A549 (cell line): ENCODE measurements around the gene CEL. TPM values are rescaled to one million over a fixed set of nuclear protein-coding genes. Genes with fewer than 3 reads are reported as not detected.

Source experiments
- ATAC-seq, 2 experiments: fragments of 200-7000 bp in 1 of 2; fragments of >200 bp in 1 of 2; cut with Nextera tagmentation in 1 of 2; cut with Tn5 transposase in 1 of 2; 3 replicates each; pipeline versions ENCODE4 v1.8.0 to v1.9.1; 2018 to 2020; ENCODE audit warnings: mild to moderate bottlenecking in 1 of 2, moderate library complexity in 1 of 2
- CTCF ChIA-PET: fragments of 300-600 bp; sonication (Branson Sonifier 250); formaldehyde crosslinking; extraction: SDS; loops from one replicate; lab custom pipeline; 2021; ENCODE audit warnings: antibody characterized with exemption, inconsistent platforms; lab: Yijun Ruan, JAX
- POLR2A ChIA-PET: fragments of 350-600 bp; formaldehyde crosslinking; extraction: SDS; loops from one replicate; lab custom pipeline; 2021; ENCODE audit warnings: antibody characterized with exemption, inconsistent platforms; lab: Yijun Ruan, JAX
- DNase-seq, 2 experiments: peaks; one replicate each; pipeline versions ENCODE4 v3.0.0 to v3.0.0-alpha.2; 2011 to 2016; ENCODE audit warnings: low read depth in 1 of 2, low spot score in 1 of 2
- FAIRE-seq: peaks from 2 replicates; lab custom pipeline; 2011; peaks lifted over from hg19 to GRCh38; lab: Jason Lieb, UNC
- H3K27ac ChIP-seq, 2 experiments: fragments of >200 bp; sonication (Bioruptor Twin); formaldehyde crosslinking; 3 replicates each; pipeline ENCODE4 v1.5.1; 2016 to 2017
- H3K4me1 ChIP-seq: fragments of >200 bp; sonication (Bioruptor Twin); formaldehyde crosslinking; 3 replicates; pipeline ENCODE4 v1.6.1; 2016
- H3K4me2 ChIP-seq: fragments of >200 bp; sonication (Bioruptor Twin); formaldehyde crosslinking; 3 replicates; pipeline ENCODE4 v1.6.1; 2016
- H3K4me3 ChIP-seq: fragments of >200 bp; sonication (Bioruptor Twin); formaldehyde crosslinking; 3 replicates; pipeline ENCODE4 v1.5.1; 2016
- H3K9me3 ChIP-seq: fragments of >200 bp; sonication (Bioruptor Twin); formaldehyde crosslinking; 3 replicates; pipeline ENCODE4 v1.6.1; 2016
- CBX8 ChIP-seq: fragments of 200-600 bp; sonication (generic); IDR thresholded peaks from 2 replicates; pipeline ENCODE4 v1.6.1; 2016
- CHD2 ChIP-seq: fragments of 150-350 bp; IDR thresholded peaks from 2 replicates; pipeline ENCODE4 v1.6.1; 2014; ENCODE audit warnings: low read length; ENCODE audit not compliant: partially characterized antibody
- CHD4 ChIP-seq: fragments of 200-600 bp; sonication (generic); IDR thresholded peaks from 2 replicates; pipeline ENCODE4 v1.6.1; 2016; ENCODE audit warnings: antibody characterized with exemption, mild to moderate bottlenecking, borderline replicate concordance
- FOSB ChIP-seq: fragments of 250-450 bp; sonication (Bioruptor Pico); IDR thresholded peaks from 2 replicates; pipeline ENCODE4 v1.5.0; 2020; ENCODE audit warnings: mild to moderate bottlenecking, moderate library complexity
- FOSL2 ChIP-seq, 2 experiments: fragments of 450-650 bp in 1 of 2; fragments of >200 bp in 1 of 2; sonication (Bioruptor Twin) in 1 of 2; formaldehyde crosslinking; IDR thresholded peaks; 2 replicates each; pipeline versions ENCODE4 v1.5.0 to v1.6.1; 2016 to 2020; ENCODE audit warnings: mild to moderate bottlenecking in 1 of 2, moderate library complexity in 1 of 2
- GATA3 ChIP-seq: IDR thresholded peaks from 2 replicates; pipeline ENCODE4 v1.6.1; 2012; ENCODE audit warnings: borderline replicate concordance
- HOXB13 ChIP-seq: fragments of 250-450 bp; sonication (Bioruptor Pico); IDR thresholded peaks from 2 replicates; pipeline ENCODE4 v1.5.0; 2020; ENCODE audit warnings: low read depth, mild to moderate bottlenecking, moderate library complexity
- HOXB5 ChIP-seq: fragments of 250-450 bp; sonication (Bioruptor Pico); IDR thresholded peaks from 2 replicates; pipeline ENCODE4 v1.5.0; 2020; ENCODE audit warnings: mild to moderate bottlenecking, moderate library complexity
- MYC ChIP-seq: IDR thresholded peaks from 2 replicates; pipeline ENCODE4 v1.6.1; 2012; ENCODE audit warnings: mild to moderate bottlenecking, inconsistent platforms, low read length, improper control_type of control experiment, borderline replicate concordance
- NPAS2 ChIP-seq: fragments of 250-450 bp; sonication (Bioruptor Pico); IDR thresholded peaks from 2 replicates; pipeline ENCODE4 v1.8.0; 2022; ENCODE audit warnings: mild to moderate bottlenecking, moderate library complexity, borderline replicate concordance
- RAD21 ChIP-seq, 2 experiments: fragments of >200 bp in 1 of 2; sonication (Bioruptor Twin) in 1 of 2; formaldehyde crosslinking in 1 of 2; IDR thresholded peaks in 1 of 2; conservative IDR thresholded peaks in 1 of 2; 2 replicates in 1 of 2; 3 replicates in 1 of 2; pipeline ENCODE4 v1.6.1; 2012 to 2018; ENCODE audit warnings: inconsistent platforms in 1 of 2
- RNF2 ChIP-seq: fragments of 200-600 bp; sonication (generic); IDR thresholded peaks from 2 replicates; pipeline ENCODE4 v1.6.1; 2016; ENCODE audit warnings: low read depth, mild to moderate bottlenecking, antibody characterized with exemption, moderate library complexity, borderline replicate concordance
- SMC3 ChIP-seq: fragments of >200 bp; sonication (Bioruptor Twin); formaldehyde crosslinking; IDR thresholded peaks from 3 replicates; pipeline ENCODE4 v1.6.1; 2018; ENCODE audit warnings: inconsistent platforms
- TFCP2L1 ChIP-seq: fragments of 250-450 bp; sonication (Bioruptor Pico); IDR thresholded peaks from 2 replicates; pipeline ENCODE4 v1.5.0; 2021; ENCODE audit warnings: mild to moderate bottlenecking
- ZC3H11A ChIP-seq: fragments of 450-650 bp; IDR thresholded peaks from 2 replicates; pipeline ENCODE4 v1.6.1; 2014; ENCODE audit warnings: antibody characterized with exemption, mild to moderate bottlenecking
- WGBS: methylation state at CpG from one replicate; pipeline ENCODE4 v1.1.6; 2017; ENCODE audit errors: missing lambda C conversion rate; 5-methylcytosine and 5-hydroxymethylcytosine counted together
- polyA plus RNA-seq, 4 experiments: library from polyadenylated mRNA; depleted of rRNA in 3 of 4; stranded (reverse); fragments of >200 nt; fragmentation: RNase III in 1 of 4; extraction: RNeasy Plus Mini Kit Qiagen cat#74134 plus additional on column Dnase treatment in 1 of 4; gene quantifications; 2 replicates in 3 of 4; 3 replicates in 1 of 4; pipeline ENCODE4 v1.2.3, GENCODE V29; 2011 to 2017
- TF ChIP-seq, protein P1 (sequence below): IDR thresholded peaks from 2 replicates; pipeline ENCODE4 v1.6.1; 2012
- TF ChIP-seq, protein P2 (sequence below): fragments of >200 bp; sonication (Bioruptor Twin); formaldehyde crosslinking; IDR thresholded peaks from 3 replicates; pipeline ENCODE4 v1.5.1; 2016
- TF ChIP-seq, protein P3 (sequence below): fragments of >200 bp; sonication (Bioruptor Twin); formaldehyde crosslinking; IDR thresholded peaks from 2 replicates; pipeline ENCODE4 v1.6.1; 2016
- TF ChIP-seq, protein P4 (sequence below): IDR thresholded peaks from 2 replicates; pipeline ENCODE4 v1.6.1; 2012; ENCODE audit warnings: low read depth, borderline replicate concordance
- TF ChIP-seq, protein P5 (sequence below): fragments of 450-650 bp; IDR thresholded peaks from 2 replicates; pipeline ENCODE4 v1.6.1; 2014; ENCODE audit warnings: antibody characterized with exemption
- TF ChIP-seq, protein P6 (sequence below): fragments of >200 bp; sonication (Bioruptor Twin); formaldehyde crosslinking; IDR thresholded peaks from 3 replicates; pipeline ENCODE4 v1.6.1; 2016
- TF ChIP-seq, protein P7 (sequence below): IDR thresholded peaks from 2 replicates; pipeline ENCODE4 v1.6.1; 2012

CEL gene
- polyA plus RNA-seq, 2 of the 4 experiments (the other 2 are of a cell fraction): 0.23 to 0.68 TPM

DNA sequence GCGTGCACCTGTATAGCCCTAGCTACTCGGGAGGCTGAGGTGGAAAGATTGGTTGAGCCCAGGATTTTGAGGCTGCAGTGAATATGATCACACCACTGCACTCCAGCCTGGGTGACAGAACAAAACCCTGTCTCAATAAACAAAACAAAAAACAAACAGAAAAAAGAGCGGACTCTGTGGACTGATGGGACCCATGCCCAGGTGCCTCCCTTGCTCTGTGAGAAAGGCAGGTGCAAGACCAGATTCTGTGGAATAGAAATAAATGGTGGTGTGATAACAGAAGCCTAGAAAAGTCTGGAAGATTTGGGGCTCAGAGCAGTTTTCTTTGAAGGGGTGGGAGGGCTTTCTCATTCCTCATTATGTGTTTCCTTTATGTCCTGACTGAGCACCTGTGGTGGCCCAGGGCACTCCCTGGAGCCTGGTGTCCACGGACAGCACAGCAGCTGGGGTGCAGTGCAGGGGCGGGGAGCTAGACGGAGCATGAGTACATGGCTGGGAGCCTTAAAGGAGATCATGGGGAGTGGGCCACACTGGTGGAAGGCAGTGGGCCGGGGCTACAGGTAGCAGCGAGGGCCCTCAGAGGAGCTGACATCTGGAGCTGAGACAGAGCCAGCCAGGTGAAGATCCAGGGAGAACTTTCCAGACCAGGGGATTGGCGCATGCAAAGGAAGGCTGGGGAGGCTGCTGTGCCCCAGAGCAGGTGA lies 15.4 kb upstream of the CEL start:
- ATAC-seq (no peak), DNase-seq (no peak), FAIRE-seq (no peak)
- H3K27ac ChIP-seq: no peak overlapping the region
- CTCF ChIA-PET: interaction anchor here (0.8 to 2.7 kb wide), 8 partner anchors 21 to 103 kb away, joined by 3 to 8 read pairs (median 4); no protein-coding TSS in a partner anchor
- no peak overlapping the region for H3K4me3 ChIP-seq
- POLR2A ChIA-PET: interaction anchor here (0.6 kb wide), 1 partner anchor 16 kb away, joined by 3 read pairs; no protein-coding TSS in a partner anchor
- H3K4me2 ChIP-seq: no peak overlapping the region
- 95% methylated on average over 9 of the region's 9 CpGs for WGBS
- no peaks in the 10 kb centered on the region for H3K9me3 ChIP-seq
- no peaks in the 10 kb centered on the region for H3K4me1 ChIP-seq
- TF ChIP-seq, protein P1, sequence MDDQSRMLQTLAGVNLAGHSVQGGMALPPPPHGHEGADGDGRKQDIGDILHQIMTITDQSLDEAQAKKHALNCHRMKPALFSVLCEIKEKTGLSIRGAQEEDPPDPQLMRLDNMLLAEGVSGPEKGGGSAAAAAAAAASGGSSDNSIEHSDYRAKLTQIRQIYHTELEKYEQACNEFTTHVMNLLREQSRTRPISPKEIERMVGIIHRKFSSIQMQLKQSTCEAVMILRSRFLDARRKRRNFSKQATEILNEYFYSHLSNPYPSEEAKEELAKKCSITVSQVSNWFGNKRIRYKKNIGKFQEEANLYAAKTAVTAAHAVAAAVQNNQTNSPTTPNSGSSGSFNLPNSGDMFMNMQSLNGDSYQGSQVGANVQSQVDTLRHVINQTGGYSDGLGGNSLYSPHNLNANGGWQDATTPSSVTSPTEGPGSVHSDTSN: no peak
- TF ChIP-seq, protein P2, sequence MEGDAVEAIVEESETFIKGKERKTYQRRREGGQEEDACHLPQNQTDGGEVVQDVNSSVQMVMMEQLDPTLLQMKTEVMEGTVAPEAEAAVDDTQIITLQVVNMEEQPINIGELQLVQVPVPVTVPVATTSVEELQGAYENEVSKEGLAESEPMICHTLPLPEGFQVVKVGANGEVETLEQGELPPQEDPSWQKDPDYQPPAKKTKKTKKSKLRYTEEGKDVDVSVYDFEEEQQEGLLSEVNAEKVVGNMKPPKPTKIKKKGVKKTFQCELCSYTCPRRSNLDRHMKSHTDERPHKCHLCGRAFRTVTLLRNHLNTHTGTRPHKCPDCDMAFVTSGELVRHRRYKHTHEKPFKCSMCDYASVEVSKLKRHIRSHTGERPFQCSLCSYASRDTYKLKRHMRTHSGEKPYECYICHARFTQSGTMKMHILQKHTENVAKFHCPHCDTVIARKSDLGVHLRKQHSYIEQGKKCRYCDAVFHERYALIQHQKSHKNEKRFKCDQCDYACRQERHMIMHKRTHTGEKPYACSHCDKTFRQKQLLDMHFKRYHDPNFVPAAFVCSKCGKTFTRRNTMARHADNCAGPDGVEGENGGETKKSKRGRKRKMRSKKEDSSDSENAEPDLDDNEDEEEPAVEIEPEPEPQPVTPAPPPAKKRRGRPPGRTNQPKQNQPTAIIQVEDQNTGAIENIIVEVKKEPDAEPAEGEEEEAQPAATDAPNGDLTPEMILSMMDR: no peak
- no peak for TF ChIP-seq RNF2
- TF ChIP-seq, protein P3, sequence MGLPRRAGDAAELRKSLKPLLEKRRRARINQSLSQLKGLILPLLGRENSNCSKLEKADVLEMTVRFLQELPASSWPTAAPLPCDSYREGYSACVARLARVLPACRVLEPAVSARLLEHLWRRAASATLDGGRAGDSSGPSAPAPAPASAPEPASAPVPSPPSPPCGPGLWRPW: no peak
- no peak for TF ChIP-seq HOXB13 (CRISPR knock-in tag)
- no peak for TF ChIP-seq GATA3
- TF ChIP-seq FOSB (CRISPR knock-in tag): no peak

DNA sequence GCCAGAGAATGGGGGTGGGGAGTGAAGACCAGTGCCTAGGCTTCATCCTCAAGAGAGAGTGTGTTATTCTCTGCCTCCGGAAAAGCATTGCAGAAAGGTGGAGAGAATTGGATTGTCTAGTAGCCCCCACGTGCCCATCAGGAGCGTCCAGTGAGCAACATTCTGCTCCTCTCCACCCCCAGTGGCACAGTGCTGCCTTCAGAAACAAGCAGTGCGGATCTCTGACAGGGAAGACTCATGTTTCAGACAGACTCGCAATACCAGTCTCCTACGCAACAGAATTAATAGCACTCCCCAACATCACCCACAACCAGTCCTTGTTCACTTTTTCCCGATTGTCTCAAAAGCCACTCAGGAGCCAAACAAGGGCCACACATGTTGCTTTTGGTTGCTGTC lies 14.9 kb upstream of the CEL start:
- CTCF ChIA-PET: interaction anchor here (1.0 to 2.7 kb wide), 3 partner anchors 25 to 101 kb away, joined by 3 to 8 read pairs (median 5); no protein-coding TSS in a partner anchor
- H3K9me3 ChIP-seq: no peaks in the 10 kb centered on the region
- no peak for FAIRE-seq

DNA sequence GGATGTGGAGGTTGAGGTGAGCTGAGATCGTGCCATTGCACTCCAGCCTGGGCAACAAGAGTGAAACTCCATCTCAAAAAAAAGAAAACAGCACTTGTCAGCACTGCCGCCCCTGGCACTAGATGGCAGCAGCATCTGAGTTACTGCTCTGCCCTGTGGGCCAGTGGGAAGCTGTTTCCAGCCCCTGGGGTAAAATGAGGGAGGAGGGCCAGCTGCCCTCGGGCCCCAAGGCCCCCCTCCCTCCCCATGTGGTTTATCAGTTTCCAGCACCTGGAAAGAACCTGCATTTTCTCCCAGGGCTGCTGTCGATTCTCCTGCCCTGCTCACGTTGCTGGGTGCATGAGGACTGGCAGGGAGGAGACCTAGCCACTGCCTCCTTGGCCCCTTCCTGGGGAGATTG lies 13.2 kb upstream of the CEL start:
- ChIA-PET CTCF (interaction anchor here (0.6 to 2.7 kb wide), 19 partner anchors 8 to 99 kb away, joined by 3 to 12 read pairs (median 4); no protein-coding TSS in a partner anchor), POLR2A (interaction anchor here (1.2 kb wide), 1 partner anchor 18 kb away, joined by 7 read pairs; the partner anchor contains the start of gene GTF3C5)
- Histone ChIP-seq H3K9me3 (no peaks in the 10 kb centered on the region), H3K27ac (no peak overlapping the region), H3K4me3 (no peak overlapping the region), H3K4me1 (no peaks in the 10 kb centered on the region), H3K4me2 (no peak overlapping the region)
- DNase-seq (peak; percentile 35 to 46), FAIRE-seq (no peak)
- 70% methylated on average over 4 of the region's 5 CpGs for WGBS
- TF ChIP-seq MYC (no peak), SMC3 (0 out of 3 replicates have a peak, but pooled peaks have one; percentile 8), RAD21 (conservative IDR thresholded peaks at IDR 0.05 in 1 of 2, IDR thresholded peaks at IDR 0.05 in 1 of 2) (peak; percentile 16 to 49; a peak in 2 of 5 replicates), CHD2 (no peak), ZC3H11A (no peak)
- TF ChIP-seq, protein P2: peak; percentile 40
- TF ChIP-seq, protein P4, sequence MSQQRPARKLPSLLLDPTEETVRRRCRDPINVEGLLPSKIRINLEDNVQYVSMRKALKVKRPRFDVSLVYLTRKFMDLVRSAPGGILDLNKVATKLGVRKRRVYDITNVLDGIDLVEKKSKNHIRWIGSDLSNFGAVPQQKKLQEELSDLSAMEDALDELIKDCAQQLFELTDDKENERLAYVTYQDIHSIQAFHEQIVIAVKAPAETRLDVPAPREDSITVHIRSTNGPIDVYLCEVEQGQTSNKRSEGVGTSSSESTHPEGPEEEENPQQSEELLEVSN: no peak
- TF ChIP-seq, protein P5, sequence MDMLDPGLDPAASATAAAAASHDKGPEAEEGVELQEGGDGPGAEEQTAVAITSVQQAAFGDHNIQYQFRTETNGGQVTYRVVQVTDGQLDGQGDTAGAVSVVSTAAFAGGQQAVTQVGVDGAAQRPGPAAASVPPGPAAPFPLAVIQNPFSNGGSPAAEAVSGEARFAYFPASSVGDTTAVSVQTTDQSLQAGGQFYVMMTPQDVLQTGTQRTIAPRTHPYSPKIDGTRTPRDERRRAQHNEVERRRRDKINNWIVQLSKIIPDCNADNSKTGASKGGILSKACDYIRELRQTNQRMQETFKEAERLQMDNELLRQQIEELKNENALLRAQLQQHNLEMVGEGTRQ: no peak
- TF ChIP-seq, protein P6, sequence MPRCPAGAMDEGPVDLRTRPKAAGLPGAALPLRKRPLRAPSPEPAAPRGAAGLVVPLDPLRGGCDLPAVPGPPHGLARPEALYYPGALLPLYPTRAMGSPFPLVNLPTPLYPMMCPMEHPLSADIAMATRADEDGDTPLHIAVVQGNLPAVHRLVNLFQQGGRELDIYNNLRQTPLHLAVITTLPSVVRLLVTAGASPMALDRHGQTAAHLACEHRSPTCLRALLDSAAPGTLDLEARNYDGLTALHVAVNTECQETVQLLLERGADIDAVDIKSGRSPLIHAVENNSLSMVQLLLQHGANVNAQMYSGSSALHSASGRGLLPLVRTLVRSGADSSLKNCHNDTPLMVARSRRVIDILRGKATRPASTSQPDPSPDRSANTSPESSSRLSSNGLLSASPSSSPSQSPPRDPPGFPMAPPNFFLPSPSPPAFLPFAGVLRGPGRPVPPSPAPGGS: no peak
- TF ChIP-seq, all 56 proteins: peak for 3
- peak; percentile 68 to 89; a peak in 5 of 6 replicates for ATAC-seq

More for the DNA sequence above, 14.9 kb upstream of the CEL start:
- WGBS: 92% methylated on average over 7 of the region's 7 CpGs
- DNase-seq: no peak
- Histone ChIP-seq H3K27ac (no peak overlapping the region), H3K4me1 (no peaks in the 10 kb centered on the region), H3K4me3 (no peak overlapping the region), H3K4me2 (no peak overlapping the region)
- TF ChIP-seq HOXB5 (no peak), NPAS2 (no peak), RAD21 (conservative IDR thresholded peaks at IDR 0.05 in 1 of 2, IDR thresholded peaks at IDR 0.05 in 1 of 2) (no peak), FOSL2 (IDR thresholded peaks at IDR 0.05) (no peak), FOSL2 (CRISPR knock-in tag; IDR thresholded peaks at IDR 0.05) (no peak), ZC3H11A (no peak), CHD4 (no peak), TFCP2L1 (no peak), CBX8 (no peak)
- TF ChIP-seq, protein P5: no peak
- TF ChIP-seq, protein P7, sequence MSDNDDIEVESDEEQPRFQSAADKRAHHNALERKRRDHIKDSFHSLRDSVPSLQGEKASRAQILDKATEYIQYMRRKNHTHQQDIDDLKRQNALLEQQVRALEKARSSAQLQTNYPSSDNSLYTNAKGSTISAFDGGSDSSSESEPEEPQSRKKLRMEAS: no peak
- ATAC-seq: no peak
- POLR2A ChIA-PET: no interaction called here
